ENCODE data around the gene CBFA2T2.

- TF ChIP-seq, protein P1, sequence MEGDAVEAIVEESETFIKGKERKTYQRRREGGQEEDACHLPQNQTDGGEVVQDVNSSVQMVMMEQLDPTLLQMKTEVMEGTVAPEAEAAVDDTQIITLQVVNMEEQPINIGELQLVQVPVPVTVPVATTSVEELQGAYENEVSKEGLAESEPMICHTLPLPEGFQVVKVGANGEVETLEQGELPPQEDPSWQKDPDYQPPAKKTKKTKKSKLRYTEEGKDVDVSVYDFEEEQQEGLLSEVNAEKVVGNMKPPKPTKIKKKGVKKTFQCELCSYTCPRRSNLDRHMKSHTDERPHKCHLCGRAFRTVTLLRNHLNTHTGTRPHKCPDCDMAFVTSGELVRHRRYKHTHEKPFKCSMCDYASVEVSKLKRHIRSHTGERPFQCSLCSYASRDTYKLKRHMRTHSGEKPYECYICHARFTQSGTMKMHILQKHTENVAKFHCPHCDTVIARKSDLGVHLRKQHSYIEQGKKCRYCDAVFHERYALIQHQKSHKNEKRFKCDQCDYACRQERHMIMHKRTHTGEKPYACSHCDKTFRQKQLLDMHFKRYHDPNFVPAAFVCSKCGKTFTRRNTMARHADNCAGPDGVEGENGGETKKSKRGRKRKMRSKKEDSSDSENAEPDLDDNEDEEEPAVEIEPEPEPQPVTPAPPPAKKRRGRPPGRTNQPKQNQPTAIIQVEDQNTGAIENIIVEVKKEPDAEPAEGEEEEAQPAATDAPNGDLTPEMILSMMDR (conservative IDR thresholded peaks at IDR 0.05): no peak
- no peak for TF ChIP-seq ZFX (IDR thresholded peaks at IDR 0.05)
Measured at GRCh38 chr20:33676652-33677645, 187.1 kb downstream of the CBFA2T2 start.
